Activated CD4-positive, alpha-beta T cell treated with anti-CD3 and anti-CD28 coated beads for 24 hours (primary cell): ENCODE measurements around the gene ELF2.
"Not testable (repeated sequence)": the region's sequence is repeated elsewhere in the genome, so short reads cannot be mapped to it uniquely, and the experiment has no call there.

ENCODE experiments used
- DNase-seq, 2 donors: peaks; one replicate each; pipeline ENCODE4 v3.0.0-alpha.2; 2020; ENCODE audit warnings: low read depth in 2 of 2

Gene ELF2

GRCh38 chr4:139144161-139144859, 32.7 kb downstream of the ELF2 start:
- no peak for DNase-seq

GRCh38 chr4:139142980-139143379, 34.0 kb downstream of the ELF2 start:
- no peak for DNase-seq

- DNase-seq, result no peak
Measured at GRCh38 chr4:139142087-139142486, 34.9 kb downstream of the ELF2 start.

- no peak for DNase-seq
Measured at GRCh38 chr4:139137763-139138162, 39.3 kb downstream of the ELF2 start.

GRCh38 chr4:139134403-139134802, 42.6 kb downstream of the ELF2 start:
- no peak for DNase-seq

- DNase-seq, result no peak
Measured at GRCh38 chr4:139131209-139131870, 45.7 kb downstream of the ELF2 start.

- DNase-seq, result no peak
Measured at GRCh38 chr4:139129206-139129605, 47.8 kb downstream of the ELF2 start.

GRCh38 chr4:139126898-139127297, 50.1 kb downstream of the ELF2 start:
- DNase-seq, result no peak

GRCh38 chr4:139123910-139124309, 53.1 kb downstream of the ELF2 start:
- no peak for DNase-seq

- no peak for DNase-seq
Measured at GRCh38 chr4:139118365-139118764, 58.7 kb downstream of the ELF2 start.

GRCh38 chr4:139115226-139115625, 61.8 kb downstream of the ELF2 start:
- DNase-seq, result no peak

- not testable (repeated sequence) for DNase-seq
Measured at GRCh38 chr4:139114795-139115194, 62.2 kb downstream of the ELF2 start.

- DNase-seq, result no peak
Measured at GRCh38 chr4:139112650-139113049, 64.4 kb downstream of the ELF2 start.

GRCh38 chr4:139108567-139109128, 68.4 kb downstream of the ELF2 start:
- DNase-seq, result no peak

- peak; percentile 50 to 57 for DNase-seq
Measured at GRCh38 chr4:139099366-139099982, 77.5 kb downstream of the ELF2 start.

GRCh38 chr4:139092271-139092670, 84.7 kb downstream of the ELF2 start:
- DNase-seq, result no peak

- DNase-seq, result no peak
Measured at GRCh38 chr4:139085141-139085540, 91.9 kb downstream of the ELF2 start.

GRCh38 chr4:139084804-139085093, 92.3 kb downstream of the ELF2 start:
- no peak for DNase-seq

GRCh38 chr4:139083956-139084803, 92.8 kb downstream of the ELF2 start:
- peak; percentile 75 to 77 for DNase-seq

GRCh38 chr4:139083607-139083955, 93.4 kb downstream of the ELF2 start:
- DNase-seq, result peak; percentile 31 to 40

- DNase-seq, result peak; percentile 82 to 85
Measured at GRCh38 chr4:139082750-139083606, 94.0 kb downstream of the ELF2 start.
